ENCODE data around the gene RASGEF1C. TPM values are rescaled to one million over a fixed set of nuclear protein-coding genes. Genes with fewer than 3 reads are reported as not detected.

Gene RASGEF1C
- total RNA-seq, 1 experiment from 2014 or later, result not detected

DNA sequence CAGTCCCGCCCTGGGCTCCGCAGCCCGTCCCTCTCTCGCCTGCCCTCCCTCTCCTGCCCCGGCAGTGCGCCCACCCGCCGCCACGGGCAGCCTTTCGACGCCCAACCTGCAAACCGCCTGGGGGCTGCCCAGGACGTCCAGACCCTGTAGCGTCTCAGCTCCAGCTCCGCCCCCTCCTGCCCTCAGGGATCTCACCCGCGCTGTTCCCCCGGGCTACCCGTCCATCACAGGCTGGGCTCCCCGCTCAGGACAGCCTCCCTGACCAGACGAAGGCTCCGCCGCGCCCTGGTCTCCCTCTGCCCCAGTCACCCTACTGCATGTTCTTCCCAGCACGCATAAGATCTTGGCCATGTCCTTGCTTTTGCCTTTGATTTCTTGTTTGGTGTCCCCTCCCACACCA is 1.4 kb downstream of the RASGEF1C start:
- peaks cover 19% of the 10 kb centered on the region for H3K4me1 Mint-ChIP-seq (ENCODE audit: low read depth, unreplicated experiment)
- TF ChIP-seq, protein P1, sequence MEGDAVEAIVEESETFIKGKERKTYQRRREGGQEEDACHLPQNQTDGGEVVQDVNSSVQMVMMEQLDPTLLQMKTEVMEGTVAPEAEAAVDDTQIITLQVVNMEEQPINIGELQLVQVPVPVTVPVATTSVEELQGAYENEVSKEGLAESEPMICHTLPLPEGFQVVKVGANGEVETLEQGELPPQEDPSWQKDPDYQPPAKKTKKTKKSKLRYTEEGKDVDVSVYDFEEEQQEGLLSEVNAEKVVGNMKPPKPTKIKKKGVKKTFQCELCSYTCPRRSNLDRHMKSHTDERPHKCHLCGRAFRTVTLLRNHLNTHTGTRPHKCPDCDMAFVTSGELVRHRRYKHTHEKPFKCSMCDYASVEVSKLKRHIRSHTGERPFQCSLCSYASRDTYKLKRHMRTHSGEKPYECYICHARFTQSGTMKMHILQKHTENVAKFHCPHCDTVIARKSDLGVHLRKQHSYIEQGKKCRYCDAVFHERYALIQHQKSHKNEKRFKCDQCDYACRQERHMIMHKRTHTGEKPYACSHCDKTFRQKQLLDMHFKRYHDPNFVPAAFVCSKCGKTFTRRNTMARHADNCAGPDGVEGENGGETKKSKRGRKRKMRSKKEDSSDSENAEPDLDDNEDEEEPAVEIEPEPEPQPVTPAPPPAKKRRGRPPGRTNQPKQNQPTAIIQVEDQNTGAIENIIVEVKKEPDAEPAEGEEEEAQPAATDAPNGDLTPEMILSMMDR (IDR thresholded peaks at IDR 0.05; ENCODE audit: unreplicated experiment), result no peak
- no peaks in the 10 kb centered on the region for H3K9me3 Mint-ChIP-seq (ENCODE audit: low read depth, unreplicated experiment)
- peaks cover 10% of the 10 kb centered on the region for H3K36me3 Mint-ChIP-seq (ENCODE audit: insufficient read depth, unreplicated experiment)
- DNase-seq, result no peak
- BruUV-seq (replicated peaks), result no TSS peak
- intact Hi-C loops (cut with micrococcal nuclease; ENCODE audit: unreplicated experiment), result loop anchor here (5.0 to 10.0 kb wide), 2 partner anchors 80 to 267 kb away; no protein-coding TSS in a partner anchor
- H3K27me3 Mint-ChIP-seq (ENCODE audit: unreplicated experiment), result peaks cover 33% of the 10 kb centered on the region
- CTCF ChIA-PET, result interaction anchor here (1.1 kb wide), 1 partner anchor 90 kb away, joined by 4 read pairs; no protein-coding TSS in a partner anchor
- H3K27ac Mint-ChIP-seq (ENCODE audit: unreplicated experiment), result no peak overlapping the region
- H3K4me3 Mint-ChIP-seq (ENCODE audit: low read depth, unreplicated experiment), result no peak overlapping the region

DNA sequence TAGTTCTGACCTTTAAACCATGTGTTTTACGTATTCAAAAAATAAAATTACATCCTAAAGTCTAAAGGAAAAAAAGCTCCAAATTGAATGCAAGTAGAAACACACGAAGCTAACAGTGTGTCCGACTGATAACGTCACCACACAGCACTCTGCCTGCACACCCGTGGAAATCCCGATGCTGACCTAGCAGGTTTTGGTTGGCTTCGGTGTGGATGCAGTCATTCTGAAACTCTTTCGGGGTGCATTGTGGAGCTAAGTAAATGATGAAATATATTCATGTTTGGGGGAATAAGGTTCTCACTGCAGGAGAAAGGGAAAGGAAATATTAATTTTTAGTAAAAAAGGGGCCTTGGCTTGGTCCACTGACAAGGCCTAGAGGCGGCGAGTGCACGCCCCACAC is 2.0 kb downstream of the RASGEF1C start:
- Mint-ChIP-seq H3K27me3 (ENCODE audit: unreplicated experiment) (peaks cover 27% of the 10 kb centered on the region), H3K9me3 (ENCODE audit: low read depth, unreplicated experiment) (no peaks in the 10 kb centered on the region), H3K4me1 (ENCODE audit: low read depth, unreplicated experiment) (peaks cover 13% of the 10 kb centered on the region), H3K27ac (ENCODE audit: unreplicated experiment) (no peak overlapping the region), H3K36me3 (ENCODE audit: insufficient read depth, unreplicated experiment) (peaks cover 10% of the 10 kb centered on the region), H3K4me3 (ENCODE audit: low read depth, unreplicated experiment) (no peak overlapping the region)
- intact Hi-C loops (cut with micrococcal nuclease; ENCODE audit: unreplicated experiment), result loop anchor here (5.0 to 10.0 kb wide), 2 partner anchors 80 to 268 kb away; no protein-coding TSS in a partner anchor
- DNase-seq, result no peak
- no TSS peak for BruUV-seq (replicated peaks)
- CTCF ChIA-PET, result interaction anchor here (0.6 kb wide), 1 partner anchor 79 kb away, joined by 4 read pairs; no protein-coding TSS in a partner anchor
- TF ChIP-seq, protein P1 (IDR thresholded peaks at IDR 0.05; ENCODE audit: unreplicated experiment), result no peak

DNA sequence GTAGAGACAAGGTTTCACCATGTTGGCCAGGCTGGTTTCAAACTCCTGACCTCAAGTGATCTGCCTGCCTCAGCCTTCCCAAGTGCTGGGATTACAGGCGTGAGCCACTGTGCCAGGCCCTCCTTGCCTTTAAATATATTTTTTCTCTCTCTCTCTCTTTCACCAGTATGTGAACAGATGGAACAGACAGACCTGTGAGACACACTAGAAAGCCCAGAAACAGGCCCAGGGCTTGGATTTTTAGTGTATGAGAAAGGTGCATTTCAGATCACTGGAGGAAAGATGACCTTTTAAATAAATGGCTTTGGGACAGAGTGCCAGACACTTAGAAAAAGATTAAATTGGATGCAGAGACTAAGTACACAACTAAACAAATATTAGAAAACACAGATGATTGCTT is 3.1 kb downstream of the RASGEF1C start:
- intact Hi-C loops (cut with micrococcal nuclease; ENCODE audit: unreplicated experiment), result loop anchor here (5.0 to 10.0 kb wide), 2 partner anchors 79 to 269 kb away; no protein-coding TSS in a partner anchor
- CTCF ChIA-PET, result no interaction called here
- DNase-seq, result no peak
- TF ChIP-seq, protein P1 (IDR thresholded peaks at IDR 0.05; ENCODE audit: unreplicated experiment), result no peak
- H3K9me3 Mint-ChIP-seq (ENCODE audit: low read depth, unreplicated experiment), result no peaks in the 10 kb centered on the region
- H3K36me3 Mint-ChIP-seq (ENCODE audit: insufficient read depth, unreplicated experiment), result peaks cover 10% of the 10 kb centered on the region
- H3K27ac Mint-ChIP-seq (ENCODE audit: unreplicated experiment), result no peak overlapping the region
- BruUV-seq (replicated peaks), result no TSS peak
- peaks cover 10% of the 10 kb centered on the region for H3K4me1 Mint-ChIP-seq (ENCODE audit: low read depth, unreplicated experiment)
- peaks cover 20% of the 10 kb centered on the region for H3K27me3 Mint-ChIP-seq (ENCODE audit: unreplicated experiment)
- no peak overlapping the region for H3K4me3 Mint-ChIP-seq (ENCODE audit: low read depth, unreplicated experiment)

DNA sequence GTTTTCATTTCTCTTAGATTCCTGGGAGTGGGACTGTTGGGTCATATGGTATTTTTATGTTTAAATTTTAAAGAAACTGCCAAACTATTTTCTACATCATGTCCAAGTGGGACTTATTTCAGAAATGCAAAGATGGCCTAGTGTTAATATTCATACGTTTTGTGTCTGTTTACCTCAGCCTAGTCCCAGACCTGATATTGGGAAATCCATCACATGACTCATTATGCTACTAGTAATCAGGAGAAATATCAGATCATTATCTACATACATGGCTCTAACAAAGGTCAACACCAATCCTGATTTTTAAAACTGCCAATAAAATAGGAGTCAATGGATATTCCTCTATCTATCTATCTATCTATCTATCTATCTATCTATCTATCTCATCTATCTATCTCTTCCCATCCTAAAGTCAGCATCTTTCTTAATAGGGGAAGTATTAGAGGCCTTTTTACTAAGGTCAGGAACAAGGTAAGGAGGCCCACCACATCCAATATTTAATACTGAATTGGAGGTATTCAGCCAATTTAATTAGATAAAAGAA is 4.7 kb downstream of the RASGEF1C start:
- no peak for DNase-seq
- Mint-ChIP-seq H3K9me3 (ENCODE audit: low read depth, unreplicated experiment) (no peaks in the 10 kb centered on the region), H3K4me3 (ENCODE audit: low read depth, unreplicated experiment) (no peak overlapping the region), H3K4me1 (ENCODE audit: low read depth, unreplicated experiment) (peaks cover 10% of the 10 kb centered on the region), H3K27ac (ENCODE audit: unreplicated experiment) (no peak overlapping the region), H3K36me3 (ENCODE audit: insufficient read depth, unreplicated experiment) (peaks cover 6% of the 10 kb centered on the region), H3K27me3 (ENCODE audit: unreplicated experiment) (peaks cover 20% of the 10 kb centered on the region)
- TF ChIP-seq, protein P1 (IDR thresholded peaks at IDR 0.05; ENCODE audit: unreplicated experiment), result no peak
- intact Hi-C loops (cut with micrococcal nuclease; ENCODE audit: unreplicated experiment), result loop anchor here (10.0 kb wide), 1 partner anchor 270 kb away; no protein-coding TSS in a partner anchor
- CTCF ChIA-PET, result no interaction called here
- BruUV-seq (replicated peaks), result no TSS peak

Measured in Calu3 (cell line).